Adrenal gland (tissue), 12 donors: Measurements from ENCODE around the gene SF3A1. TPM values are rescaled to one million over a fixed set of nuclear protein-coding genes. Genes with fewer than 3 reads are reported as not detected.

ENCODE experiments used
- DNase-seq, 7 donors: peaks; one replicate each; pipeline ENCODE4 v3.0.0-alpha.2; 2019 to 2020
- H3K27ac ChIP-seq, 5 donors: fragments of 200-600 bp; sonication (generic) in 4 of 5; 1 replicate in 3 of 5; 2 replicates in 2 of 5; pipeline versions ENCODE4 v1.5.1 to v1.8.0; 2016 to 2020; ENCODE audit warnings: mild to moderate bottlenecking in 1 of 5
- H3K27me3 ChIP-seq: fragments of 200-600 bp; 2 replicates; pipeline ENCODE4 v1.8.0; 2021
- H3K36me3 ChIP-seq, 2 donors: fragments of 200-600 bp; replicated peaks in 1 of 2; 1 replicate in 1 of 2; 2 replicates in 1 of 2; pipeline versions ENCODE4 v1.5.1 to v1.8.0; 2018 to 2022
- H3K4me1 ChIP-seq, 2 donors: fragments of 200-600 bp; replicated peaks in 1 of 2; 1 replicate in 1 of 2; 2 replicates in 1 of 2; pipeline versions ENCODE4 v1.5.1 to v1.8.0; 2018 to 2021
- H3K4me3 ChIP-seq, 4 donors: fragments of 200-600 bp; sonication (generic) in 3 of 4; one replicate each; pipeline ENCODE4 v1.5.1; 2016 to 2018
- H3K9me3 ChIP-seq, 3 donors: fragments of 200-600 bp; sonication (generic) in 1 of 3; replicated peaks in 1 of 3; 1 replicate in 2 of 3; 2 replicates in 1 of 3; pipeline versions ENCODE4 v1.5.1 to v1.8.0; 2016 to 2021
- POLR2A ChIP-seq, 2 donors: fragments of 450-650 bp; IDR thresholded peaks; one replicate each; pipeline ENCODE4 v1.6.1; 2017; ENCODE audit warnings: antibody characterized with exemption in 2 of 2, mild to moderate bottlenecking in 2 of 2, moderate library complexity in 1 of 2
- WGBS, 4 donors: extraction: QIAGEN DNeasy Blood & Tissue Kit in 2 of 4; methylation state at CpG; one replicate each; pipeline versions ENCODE4 v1.1.5 to v1.1.7; 2013 to 2017; 5-methylcytosine and 5-hydroxymethylcytosine counted together
- intact Hi-C, 2 donors: fragments of 100-400 bp; cut with DNase I; formaldehyde crosslinking; loops; one replicate each; pipeline versions ENCODE4 v1.14.1 to v1.15.0; 2022 to 2023
- polyA plus RNA-seq, 3 donors: library from polyadenylated mRNA; stranded (reverse); fragments of 200-250 nt in 2 of 3; fragments of 350-450 nt in 1 of 3; fragmentation: Illumina TruSeq in 1 of 3; extraction: RNeasy Lipid Tissue Mini Kit (QIAGEN cat#74804) in 1 of 3; gene quantifications; one replicate each; pipeline ENCODE4 v1.2.3, GENCODE V29; 2013 to 2014
- total RNA-seq, 9 donors: library from RNA; depleted of rRNA in 4 of 9; stranded (reverse); fragments of >200 nt in 4 of 9; fragments of 120-200 nt in 1 of 9; fragmentation: NEBNext Ultra II Directional in 1 of 9; extraction: Animal tissue kit (Norgen Biotek cat#: 25700) in 1 of 9; gene quantifications; one replicate each; pipeline versions ENCODE4 v1.1.0 to v1.2.4, GENCODE V29; 2013 to 2023
- TF ChIP-seq, protein P1 (sequence below), 6 experiments: fragments of 450-650 bp in 4 of 6; fragments of 200-600 bp in 2 of 6; sonication (generic) in 1 of 6; IDR thresholded peaks; 1 replicate in 5 of 6; 2 replicates in 1 of 6; pipeline versions ENCODE4 v1.5.1 to v1.8.0; 2016 to 2021; ENCODE audit warnings: antibody characterized with exemption in 6 of 6, mild to moderate bottlenecking in 2 of 6, moderate library complexity in 1 of 6
- donor health status: healthy with polysubstance abuse.
- donor health status: Bipolar disorder and iron deficiency.
- donor health status: DM: yes; HTN: yes; CAD: no.
- donor health status: DM: no; HTN: no; CAD: no.
- donor health status: DM: no; HTN: no; CAD: no.
- donor health status: DM: yes; HTN: yes; CAD: no.

Gene SF3A1
- total and polyA plus RNA-seq, 12 donors = 15.7 to 212 (median 107) TPM

GRCh38 chr22:30297276-30297990, 59.3 kb downstream of the SF3A1 start:
- peaks cover 0 to 89% of the 10 kb centered on the region in 2 donors for H3K36me3 ChIP-seq
- peaks cover 0 to 24% of the 10 kb centered on the region in 2 donors for H3K4me1 ChIP-seq
- WGBS, 4 donors = 93 to 96% (median 94%) methylated on average over 8 to 11 of the region's 11 CpGs

GRCh38 chr22:30296833-30297232, 59.9 kb downstream of the SF3A1 start:
- peaks cover 0 to 95% of the 10 kb centered on the region in 2 donors for H3K36me3 ChIP-seq

More at GRCh38 chr22:30297276-30297990, 59.3 kb downstream of the SF3A1 start:
- Histone ChIP-seq H3K27me3 (no peaks in the 10 kb centered on the region), H3K9me3 (no peaks in the 10 kb centered on the region), H3K27ac (no peak overlapping the region), H3K4me3 (no peak overlapping the region)
- TF ChIP-seq, protein P1, sequence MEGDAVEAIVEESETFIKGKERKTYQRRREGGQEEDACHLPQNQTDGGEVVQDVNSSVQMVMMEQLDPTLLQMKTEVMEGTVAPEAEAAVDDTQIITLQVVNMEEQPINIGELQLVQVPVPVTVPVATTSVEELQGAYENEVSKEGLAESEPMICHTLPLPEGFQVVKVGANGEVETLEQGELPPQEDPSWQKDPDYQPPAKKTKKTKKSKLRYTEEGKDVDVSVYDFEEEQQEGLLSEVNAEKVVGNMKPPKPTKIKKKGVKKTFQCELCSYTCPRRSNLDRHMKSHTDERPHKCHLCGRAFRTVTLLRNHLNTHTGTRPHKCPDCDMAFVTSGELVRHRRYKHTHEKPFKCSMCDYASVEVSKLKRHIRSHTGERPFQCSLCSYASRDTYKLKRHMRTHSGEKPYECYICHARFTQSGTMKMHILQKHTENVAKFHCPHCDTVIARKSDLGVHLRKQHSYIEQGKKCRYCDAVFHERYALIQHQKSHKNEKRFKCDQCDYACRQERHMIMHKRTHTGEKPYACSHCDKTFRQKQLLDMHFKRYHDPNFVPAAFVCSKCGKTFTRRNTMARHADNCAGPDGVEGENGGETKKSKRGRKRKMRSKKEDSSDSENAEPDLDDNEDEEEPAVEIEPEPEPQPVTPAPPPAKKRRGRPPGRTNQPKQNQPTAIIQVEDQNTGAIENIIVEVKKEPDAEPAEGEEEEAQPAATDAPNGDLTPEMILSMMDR (IDR thresholded peaks at IDR 0.05) = no peak
- TF ChIP-seq POLR2A (IDR thresholded peaks at IDR 0.05) = no peak
- intact Hi-C loops = no loop called here
- no peak for DNase-seq

GRCh38 chr22:30296324-30296723, 60.4 kb downstream of the SF3A1 start:
- no peak overlapping the region for H3K4me3 ChIP-seq
- TF ChIP-seq POLR2A (IDR thresholded peaks at IDR 0.05) = no peak
- TF ChIP-seq, protein P1 (IDR thresholded peaks at IDR 0.05) = no peak
- DNase-seq = no peak
- 84 to 92% (median 90%) methylated on average over 4 of the region's 4 CpGs for WGBS, 4 donors
- H3K27ac ChIP-seq = no peak overlapping the region
- H3K9me3 ChIP-seq = no peaks in the 10 kb centered on the region
- H3K4me1 ChIP-seq = peaks cover 3 to 20% of the 10 kb centered on the region in 2 donors
- intact Hi-C loops = no loop called here
- H3K27me3 ChIP-seq = no peaks in the 10 kb centered on the region
- peaks cover 0 to 96% of the 10 kb centered on the region in 2 donors for H3K36me3 ChIP-seq

More at GRCh38 chr22:30296833-30297232, 59.9 kb downstream of the SF3A1 start:
- Histone ChIP-seq H3K27me3 (no peaks in the 10 kb centered on the region), H3K9me3 (no peaks in the 10 kb centered on the region), H3K4me1 (peaks cover 0 to 20% of the 10 kb centered on the region in 2 donors), H3K4me3 (no peak overlapping the region), H3K27ac (no peak overlapping the region)
- 88 to 97% (median 93%) methylated on average over 2 to 3 of the region's 3 CpGs for WGBS, 4 donors
- TF ChIP-seq POLR2A (IDR thresholded peaks at IDR 0.05) = no peak
- TF ChIP-seq, protein P1 (IDR thresholded peaks at IDR 0.05) = no peak
- no peak for DNase-seq
- intact Hi-C loops = no loop called here

DNA sequence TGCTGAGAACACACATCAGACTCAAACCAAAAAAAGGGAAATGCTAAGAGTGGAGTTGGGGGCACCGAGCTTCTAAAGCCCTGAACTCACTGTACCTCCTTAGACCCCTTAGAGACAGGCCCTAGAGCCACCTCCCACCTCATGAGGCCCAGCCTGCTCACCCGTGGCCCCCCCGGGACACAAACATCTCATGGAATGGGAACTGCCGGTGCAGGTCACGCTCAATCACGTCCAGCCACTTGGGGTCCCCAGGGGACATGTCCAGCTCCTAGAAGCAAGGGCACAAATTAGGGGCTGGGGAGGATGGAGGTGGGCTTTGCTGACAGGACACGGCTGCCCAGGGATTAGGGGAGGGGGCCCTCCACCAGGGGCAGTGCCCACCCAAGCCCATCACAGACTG, 61.1 kb downstream of the SF3A1 start:
- TF ChIP-seq, protein P1 (IDR thresholded peaks at IDR 0.05) = no peak
- no peak for TF ChIP-seq POLR2A (IDR thresholded peaks at IDR 0.05)
- no peaks in the 10 kb centered on the region for H3K9me3 ChIP-seq
- H3K27ac ChIP-seq = no peak overlapping the region
- peaks cover 10 to 20% of the 10 kb centered on the region in 2 donors for H3K4me1 ChIP-seq
- intact Hi-C loops = no loop called here
- H3K27me3 ChIP-seq = no peaks in the 10 kb centered on the region
- 57 to 81% (median 72%) methylated on average over 3 to 7 of the region's 7 CpGs for WGBS, 4 donors
- no peak for DNase-seq
- no peak overlapping the region for H3K4me3 ChIP-seq
- H3K36me3 ChIP-seq = peaks cover 0 to 89% of the 10 kb centered on the region in 2 donors
